Body of pancreas (tissue), 4 donors: ENCODE measurements around the gene RASA2.

Experiments
- POLR2A ChIP-seq, 3 donors: fragments of 450-650 bp; IDR thresholded peaks; one replicate each; pipeline ENCODE4 v1.6.1; 2016; ENCODE audit warnings: antibody characterized with exemption in 3 of 3, mild to moderate bottlenecking in 2 of 3
- TF ChIP-seq, protein P1 (sequence below), 7 experiments: fragments of 450-650 bp in 4 of 7; fragments of 200-600 bp in 3 of 7; sonication (generic) in 3 of 7; IDR thresholded peaks; one replicate each; pipeline ENCODE4 v1.5.1; 2016 to 2019; ENCODE audit warnings: antibody characterized with exemption in 7 of 7

GRCh38 chr3:141462176-141462859, 24.5 kb upstream of the RASA2 start:
- TF ChIP-seq, protein P1, sequence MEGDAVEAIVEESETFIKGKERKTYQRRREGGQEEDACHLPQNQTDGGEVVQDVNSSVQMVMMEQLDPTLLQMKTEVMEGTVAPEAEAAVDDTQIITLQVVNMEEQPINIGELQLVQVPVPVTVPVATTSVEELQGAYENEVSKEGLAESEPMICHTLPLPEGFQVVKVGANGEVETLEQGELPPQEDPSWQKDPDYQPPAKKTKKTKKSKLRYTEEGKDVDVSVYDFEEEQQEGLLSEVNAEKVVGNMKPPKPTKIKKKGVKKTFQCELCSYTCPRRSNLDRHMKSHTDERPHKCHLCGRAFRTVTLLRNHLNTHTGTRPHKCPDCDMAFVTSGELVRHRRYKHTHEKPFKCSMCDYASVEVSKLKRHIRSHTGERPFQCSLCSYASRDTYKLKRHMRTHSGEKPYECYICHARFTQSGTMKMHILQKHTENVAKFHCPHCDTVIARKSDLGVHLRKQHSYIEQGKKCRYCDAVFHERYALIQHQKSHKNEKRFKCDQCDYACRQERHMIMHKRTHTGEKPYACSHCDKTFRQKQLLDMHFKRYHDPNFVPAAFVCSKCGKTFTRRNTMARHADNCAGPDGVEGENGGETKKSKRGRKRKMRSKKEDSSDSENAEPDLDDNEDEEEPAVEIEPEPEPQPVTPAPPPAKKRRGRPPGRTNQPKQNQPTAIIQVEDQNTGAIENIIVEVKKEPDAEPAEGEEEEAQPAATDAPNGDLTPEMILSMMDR (IDR thresholded peaks at IDR 0.05), result no peak
- no peak for TF ChIP-seq POLR2A (IDR thresholded peaks at IDR 0.05)
